Measurements from ENCODE around the gene C6orf58.

DNA sequence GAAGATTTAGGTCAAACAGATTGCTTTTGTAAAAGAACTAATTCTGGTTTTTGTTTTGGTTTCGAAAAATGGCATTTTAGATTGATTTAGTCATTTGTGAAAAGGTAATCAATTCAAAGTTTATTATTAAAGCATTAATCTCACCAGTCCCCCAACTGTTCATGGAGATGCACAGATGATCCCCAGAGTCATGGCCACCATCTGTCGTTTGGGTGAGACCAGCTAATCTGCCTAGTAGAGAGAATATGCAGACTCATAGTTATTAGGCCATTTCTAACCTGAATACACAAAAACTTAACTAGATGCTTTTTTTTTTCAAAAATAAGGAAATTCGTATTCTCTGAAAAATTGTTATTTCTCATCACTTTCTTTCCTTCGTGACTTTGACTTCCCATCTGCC lies 58.1 kb downstream of the C6orf58 start:
- no peak for TF ChIP-seq POLR2AphosphoS5 (IDR thresholded peaks at IDR 0.05)
- no peak for TF ChIP-seq POLR2A (IDR thresholded peaks at IDR 0.05; ENCODE audit: low read depth)

All from esophagus muscularis mucosa (tissue), 2 donors.